ENCODE data around the gene PPP3CB.

The PPP3CB gene

GRCh38 chr10:73413528-73414229 lies 82.1 kb downstream of the PPP3CB start, which contains the start of gene ANXA7 (continued):
- TF ChIP-seq ZNF707 (tag by site-specific recombination; IDR thresholded peaks at IDR 0.05) (no peak), ZFP37 (tag by site-specific recombination; IDR thresholded peaks at IDR 0.05) (peak; percentile 94), REST (tag by site-specific recombination; IDR thresholded peaks at IDR 0.05) (peak; percentile 61), ZBTB17 (tag by site-specific recombination; IDR thresholded peaks at IDR 0.05) (peak; percentile 84), ZNF133 (tag by site-specific recombination; IDR thresholded peaks at IDR 0.05) (peak; percentile 25; the same call in 1 of the 2 replicates), ZIC2 (tag by site-specific recombination; IDR thresholded peaks at IDR 0.05) (0 out of 2 replicates have a peak, but pooled peaks have one; percentile 27), ZNF600 (tag by site-specific recombination; IDR thresholded peaks at IDR 0.05) (peak; percentile 97), PRDM10 (tag by site-specific recombination; IDR thresholded peaks at IDR 0.05) (peak; percentile 85), ZNF146 (tag by site-specific recombination; IDR thresholded peaks at IDR 0.05) (no peak), ZNF214 (tag by site-specific recombination; IDR thresholded peaks at IDR 0.05; ENCODE audit: borderline replicate concordance) (no peak), ZNF792 (tag by site-specific recombination; IDR thresholded peaks at IDR 0.05) (peak; percentile 78; the same call in 1 of the 2 replicates), ZNF701 (tag by site-specific recombination; IDR thresholded peaks at IDR 0.05) (no peak), TRIM28 (IDR thresholded peaks at IDR 0.05; ENCODE audit: borderline replicate concordance, low read length) (0 out of 2 replicates have a peak, but pooled peaks have one; percentile 51), ZNF776 (tag by site-specific recombination; IDR thresholded peaks at IDR 0.05; ENCODE audit: borderline replicate concordance) (no peak), ZBTB8A (tag by site-specific recombination; IDR thresholded peaks at IDR 0.05) (peak; percentile 85), ZNF391 (tag by site-specific recombination; IDR thresholded peaks at IDR 0.05; ENCODE audit: borderline replicate concordance, low read depth) (peak; percentile 77; the same call in 1 of the 2 replicates), ZXDB (tag by site-specific recombination; IDR thresholded peaks at IDR 0.05) (peak; percentile 95), PRDM4 (tag by site-specific recombination; IDR thresholded peaks at IDR 0.05) (no peak)
- TF ChIP-seq, protein P1, sequence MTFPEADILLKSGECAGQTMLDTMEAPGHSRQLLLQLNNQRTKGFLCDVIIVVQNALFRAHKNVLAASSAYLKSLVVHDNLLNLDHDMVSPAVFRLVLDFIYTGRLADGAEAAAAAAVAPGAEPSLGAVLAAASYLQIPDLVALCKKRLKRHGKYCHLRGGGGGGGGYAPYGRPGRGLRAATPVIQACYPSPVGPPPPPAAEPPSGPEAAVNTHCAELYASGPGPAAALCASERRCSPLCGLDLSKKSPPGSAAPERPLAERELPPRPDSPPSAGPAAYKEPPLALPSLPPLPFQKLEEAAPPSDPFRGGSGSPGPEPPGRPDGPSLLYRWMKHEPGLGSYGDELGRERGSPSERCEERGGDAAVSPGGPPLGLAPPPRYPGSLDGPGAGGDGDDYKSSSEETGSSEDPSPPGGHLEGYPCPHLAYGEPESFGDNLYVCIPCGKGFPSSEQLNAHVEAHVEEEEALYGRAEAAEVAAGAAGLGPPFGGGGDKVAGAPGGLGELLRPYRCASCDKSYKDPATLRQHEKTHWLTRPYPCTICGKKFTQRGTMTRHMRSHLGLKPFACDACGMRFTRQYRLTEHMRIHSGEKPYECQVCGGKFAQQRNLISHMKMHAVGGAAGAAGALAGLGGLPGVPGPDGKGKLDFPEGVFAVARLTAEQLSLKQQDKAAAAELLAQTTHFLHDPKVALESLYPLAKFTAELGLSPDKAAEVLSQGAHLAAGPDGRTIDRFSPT (tag by site-specific recombination; IDR thresholded peaks at IDR 0.05), result peak; percentile 82
- TF ChIP-seq, protein P2, sequence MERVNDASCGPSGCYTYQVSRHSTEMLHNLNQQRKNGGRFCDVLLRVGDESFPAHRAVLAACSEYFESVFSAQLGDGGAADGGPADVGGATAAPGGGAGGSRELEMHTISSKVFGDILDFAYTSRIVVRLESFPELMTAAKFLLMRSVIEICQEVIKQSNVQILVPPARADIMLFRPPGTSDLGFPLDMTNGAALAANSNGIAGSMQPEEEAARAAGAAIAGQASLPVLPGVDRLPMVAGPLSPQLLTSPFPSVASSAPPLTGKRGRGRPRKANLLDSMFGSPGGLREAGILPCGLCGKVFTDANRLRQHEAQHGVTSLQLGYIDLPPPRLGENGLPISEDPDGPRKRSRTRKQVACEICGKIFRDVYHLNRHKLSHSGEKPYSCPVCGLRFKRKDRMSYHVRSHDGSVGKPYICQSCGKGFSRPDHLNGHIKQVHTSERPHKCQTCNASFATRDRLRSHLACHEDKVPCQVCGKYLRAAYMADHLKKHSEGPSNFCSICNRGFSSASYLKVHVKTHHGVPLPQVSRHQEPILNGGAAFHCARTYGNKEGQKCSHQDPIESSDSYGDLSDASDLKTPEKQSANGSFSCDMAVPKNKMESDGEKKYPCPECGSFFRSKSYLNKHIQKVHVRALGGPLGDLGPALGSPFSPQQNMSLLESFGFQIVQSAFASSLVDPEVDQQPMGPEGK (tag by site-specific recombination; IDR thresholded peaks at IDR 0.05), result peak; percentile 98
- TF ChIP-seq, protein P3, sequence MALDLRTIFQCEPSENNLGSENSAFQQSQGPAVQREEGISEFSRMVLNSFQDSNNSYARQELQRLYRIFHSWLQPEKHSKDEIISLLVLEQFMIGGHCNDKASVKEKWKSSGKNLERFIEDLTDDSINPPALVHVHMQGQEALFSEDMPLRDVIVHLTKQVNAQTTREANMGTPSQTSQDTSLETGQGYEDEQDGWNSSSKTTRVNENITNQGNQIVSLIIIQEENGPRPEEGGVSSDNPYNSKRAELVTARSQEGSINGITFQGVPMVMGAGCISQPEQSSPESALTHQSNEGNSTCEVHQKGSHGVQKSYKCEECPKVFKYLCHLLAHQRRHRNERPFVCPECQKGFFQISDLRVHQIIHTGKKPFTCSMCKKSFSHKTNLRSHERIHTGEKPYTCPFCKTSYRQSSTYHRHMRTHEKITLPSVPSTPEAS (tag by site-specific recombination; IDR thresholded peaks at IDR 0.05), result peak; percentile 31; the same call in 1 of the 2 replicates

Measured in HEK293 (cell line).